ENCODE results near the gene ARSK.

DNA sequence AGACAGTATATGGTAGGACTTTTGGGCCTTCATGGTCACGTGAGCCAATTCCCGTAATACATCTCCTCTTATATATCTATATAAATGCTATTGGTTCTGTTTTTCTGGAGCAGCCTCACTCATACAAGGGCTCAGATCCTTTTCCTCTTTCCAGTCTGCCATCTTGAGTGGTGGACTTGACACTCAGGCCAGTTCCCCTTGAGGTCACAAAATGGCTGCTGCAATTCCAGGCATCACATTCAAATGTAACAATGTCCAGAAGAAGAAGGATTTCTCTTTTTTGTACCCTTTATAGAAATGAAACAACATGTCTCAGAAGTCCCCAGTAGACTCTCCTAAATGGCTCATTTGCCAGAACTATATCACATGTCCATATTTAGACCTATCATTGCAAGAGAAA lies 69.5 kb downstream of the ARSK start:
- TF ChIP-seq, protein P1, sequence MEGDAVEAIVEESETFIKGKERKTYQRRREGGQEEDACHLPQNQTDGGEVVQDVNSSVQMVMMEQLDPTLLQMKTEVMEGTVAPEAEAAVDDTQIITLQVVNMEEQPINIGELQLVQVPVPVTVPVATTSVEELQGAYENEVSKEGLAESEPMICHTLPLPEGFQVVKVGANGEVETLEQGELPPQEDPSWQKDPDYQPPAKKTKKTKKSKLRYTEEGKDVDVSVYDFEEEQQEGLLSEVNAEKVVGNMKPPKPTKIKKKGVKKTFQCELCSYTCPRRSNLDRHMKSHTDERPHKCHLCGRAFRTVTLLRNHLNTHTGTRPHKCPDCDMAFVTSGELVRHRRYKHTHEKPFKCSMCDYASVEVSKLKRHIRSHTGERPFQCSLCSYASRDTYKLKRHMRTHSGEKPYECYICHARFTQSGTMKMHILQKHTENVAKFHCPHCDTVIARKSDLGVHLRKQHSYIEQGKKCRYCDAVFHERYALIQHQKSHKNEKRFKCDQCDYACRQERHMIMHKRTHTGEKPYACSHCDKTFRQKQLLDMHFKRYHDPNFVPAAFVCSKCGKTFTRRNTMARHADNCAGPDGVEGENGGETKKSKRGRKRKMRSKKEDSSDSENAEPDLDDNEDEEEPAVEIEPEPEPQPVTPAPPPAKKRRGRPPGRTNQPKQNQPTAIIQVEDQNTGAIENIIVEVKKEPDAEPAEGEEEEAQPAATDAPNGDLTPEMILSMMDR (IDR thresholded peaks at IDR 0.05; ENCODE audit: borderline replicate concordance, extremely low read depth, low read length, poor library complexity, severe bottlenecking) = no peak
- no peak for TF ChIP-seq EZH2 (IDR thresholded peaks at IDR 0.05; ENCODE audit: borderline replicate concordance, low read depth, low read length, severe bottlenecking)
